ENCODE results near the gene KIF9.

- TF ChIP-seq CTCF (IDR thresholded peaks at IDR 0.05; ENCODE audit: poor library complexity, severe bottlenecking) (no peak), POLR2AphosphoS5 (IDR thresholded peaks at IDR 0.05) (no peak), SMC3 (conservative IDR thresholded peaks at IDR 0.05; ENCODE audit: poor library complexity) (no peak), EP300 (conservative IDR thresholded peaks at IDR 0.05; ENCODE audit: poor library complexity, severe bottlenecking) (no peak), EZH2 (IDR thresholded peaks at IDR 0.05; ENCODE audit: borderline replicate concordance, insufficient read depth, low read length, poor library complexity, severe bottlenecking) (no peak), TAF1 (IDR thresholded peaks at IDR 0.05; ENCODE audit: low read depth) (no peak), RAD21 (conservative IDR thresholded peaks at IDR 0.05) (no peak), MXI1 (conservative IDR thresholded peaks at IDR 0.05; ENCODE audit: poor library complexity, severe bottlenecking) (no peak)
Measured at GRCh38 chr3:47267490-47267824, 15.1 kb downstream of the KIF9 start.
